ENCODE data around the gene CRB2.

- TF ChIP-seq CTCF (conservative IDR thresholded peaks at IDR 0.05) (no peak), ZFX (IDR thresholded peaks at IDR 0.05) (0 out of 2 replicates have a peak, but pooled peaks have one; percentile 17)
These were observed 17.5 kb downstream of the CRB2 start for GRCh38 chr9:123373447-123373923.

All from C4-2B (cell line).